ENCODE results near the gene SOBP.

DNA sequence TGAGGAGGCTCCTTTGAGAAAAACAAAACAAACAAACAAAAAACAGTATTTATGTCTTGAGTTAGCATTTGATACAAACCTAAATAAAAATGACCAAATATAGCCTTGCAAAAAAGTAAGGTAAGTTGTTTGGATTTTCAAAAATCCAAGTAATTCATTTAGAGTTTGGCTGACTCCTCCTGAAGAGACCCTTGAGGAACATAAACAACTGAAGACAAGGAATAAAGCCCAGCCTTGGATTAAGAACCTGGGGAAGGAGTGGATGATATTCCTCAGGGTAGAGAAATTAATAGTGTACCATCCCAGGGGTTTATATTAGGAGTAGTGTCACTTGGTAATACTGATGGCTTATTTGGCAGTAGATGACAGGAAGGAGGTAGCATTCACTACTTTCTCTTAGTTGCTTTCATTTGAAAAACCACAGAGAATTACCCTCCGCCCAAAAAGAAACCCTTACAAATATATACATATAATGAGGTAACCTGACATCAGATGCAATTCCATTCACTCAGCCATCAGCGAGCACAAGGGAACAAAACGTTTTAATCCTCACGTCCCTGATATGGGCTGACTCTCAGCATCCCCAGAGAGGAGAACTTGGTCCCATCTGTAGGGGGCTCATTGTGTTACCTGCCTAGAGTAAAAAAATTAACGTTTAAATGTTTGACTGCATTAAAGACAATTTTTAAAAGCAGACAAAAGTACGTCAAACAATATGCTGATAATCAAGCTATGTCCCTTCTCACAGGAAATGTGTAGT lies 57.0 kb downstream of the SOBP start:
- TF ChIP-seq CTCF (IDR thresholded peaks at IDR 0.05) (no peak), POLR2A (IDR thresholded peaks at IDR 0.05) (no peak)

All from tibial nerve (tissue), 3 donors.